Measurements from ENCODE around the gene ANTXRL. TPM values are rescaled to one million over a fixed set of nuclear protein-coding genes. Genes with fewer than 3 reads are reported as not detected.

The ANTXRL gene
- polyA plus RNA-seq, 1 donor from 2014 or later = not detected

- H3K9me3 ChIP-seq (ENCODE audit: low read length) = no peaks in the 10 kb centered on the region
- H3K4me2 ChIP-seq (ENCODE audit: low read length) = no peak overlapping the region
- H3K9me2 ChIP-seq (ENCODE audit: insufficient read depth, low read length) = no peaks in the 10 kb centered on the region
- no peaks in the 10 kb centered on the region for H3K79me2 ChIP-seq (replicated peaks; ENCODE audit: insufficient read depth, low read length)
- TF ChIP-seq EZH2 (IDR thresholded peaks at IDR 0.05; ENCODE audit: borderline replicate concordance, insufficient read depth, low read length, poor library complexity, severe bottlenecking) = no peak
- TF ChIP-seq TAF1 (IDR thresholded peaks at IDR 0.05; ENCODE audit: low read depth) = no peak
- TF ChIP-seq EP300 (conservative IDR thresholded peaks at IDR 0.05; ENCODE audit: poor library complexity, severe bottlenecking) = no peak
- TF ChIP-seq POLR2AphosphoS5 (IDR thresholded peaks at IDR 0.05) = no peak
- TF ChIP-seq SMC3 (conservative IDR thresholded peaks at IDR 0.05; ENCODE audit: poor library complexity) = no peak
- no peak for TF ChIP-seq CTCF (IDR thresholded peaks at IDR 0.05; ENCODE audit: poor library complexity, severe bottlenecking)
- no peak for TF ChIP-seq RAD21 (conservative IDR thresholded peaks at IDR 0.05)
- no peak for TF ChIP-seq REST (IDR thresholded peaks at IDR 0.05; ENCODE audit: borderline replicate concordance)
- no peak overlapping the region for H2AFZ ChIP-seq (ENCODE audit: low read depth, low read length)
- H3K27me3 ChIP-seq (ENCODE audit: insufficient read depth, low read depth, low read length) = no peaks in the 10 kb centered on the region
- H3K36me3 ChIP-seq (ENCODE audit: insufficient read depth, low read length) = no peaks in the 10 kb centered on the region
- H3K4me3 ChIP-seq (ENCODE audit: low read length) = no peak overlapping the region
- no peak overlapping the region for H3K9ac ChIP-seq (ENCODE audit: low read length)
- H3F3A ChIP-seq (ENCODE audit: insufficient read depth, low read length, poor library complexity, severe bottlenecking) = no peaks in the 10 kb centered on the region
- H3K27ac ChIP-seq (ENCODE audit: low read length) = no peak overlapping the region
- H4K20me1 ChIP-seq (ENCODE audit: insufficient read depth) = no peaks in the 10 kb centered on the region
These were observed 36.3 kb upstream of the ANTXRL start for GRCh38 chr10:46250481-46250880.

- Histone ChIP-seq H2AFZ (ENCODE audit: low read depth, low read length) (no peak overlapping the region), H3F3A (ENCODE audit: insufficient read depth, low read length, poor library complexity, severe bottlenecking) (no peaks in the 10 kb centered on the region), H3K4me3 (ENCODE audit: low read length) (no peak overlapping the region), H3K27me3 (ENCODE audit: insufficient read depth, low read depth, low read length) (no peaks in the 10 kb centered on the region), H3K27ac (ENCODE audit: low read length) (no peak overlapping the region), H3K79me2 (replicated peaks; ENCODE audit: insufficient read depth, low read length) (no peaks in the 10 kb centered on the region), H4K20me1 (ENCODE audit: insufficient read depth) (no peaks in the 10 kb centered on the region), H3K36me3 (ENCODE audit: insufficient read depth, low read length) (no peaks in the 10 kb centered on the region), H3K9ac (ENCODE audit: low read length) (no peak overlapping the region), H3K9me2 (ENCODE audit: insufficient read depth, low read length) (no peaks in the 10 kb centered on the region), H3K4me2 (ENCODE audit: low read length) (no peak overlapping the region), H3K9me3 (ENCODE audit: low read length) (no peaks in the 10 kb centered on the region)
- TF ChIP-seq CTCF (IDR thresholded peaks at IDR 0.05; ENCODE audit: poor library complexity, severe bottlenecking) (no peak), TAF1 (IDR thresholded peaks at IDR 0.05; ENCODE audit: low read depth) (no peak), MXI1 (conservative IDR thresholded peaks at IDR 0.05; ENCODE audit: poor library complexity, severe bottlenecking) (no peak), SMC3 (conservative IDR thresholded peaks at IDR 0.05; ENCODE audit: poor library complexity) (no peak), EP300 (conservative IDR thresholded peaks at IDR 0.05; ENCODE audit: poor library complexity, severe bottlenecking) (no peak), POLR2AphosphoS5 (IDR thresholded peaks at IDR 0.05) (no peak), REST (IDR thresholded peaks at IDR 0.05; ENCODE audit: borderline replicate concordance) (no peak), EZH2 (IDR thresholded peaks at IDR 0.05; ENCODE audit: borderline replicate concordance, insufficient read depth, low read length, poor library complexity, severe bottlenecking) (no peak), RAD21 (conservative IDR thresholded peaks at IDR 0.05) (no peak)
These were observed 35.6 kb upstream of the ANTXRL start for GRCh38 chr10:46250898-46251856.

Measured in neural cell (in vitro differentiated cells).